CD4-positive, alpha-beta T cell treated with Interferon alpha-2 for 1 hour (primary cell): Measurements from ENCODE around the gene UFD1.

Source experiments
- DNase-seq, 2 donors: peaks; one replicate each; pipeline ENCODE4 v3.0.0-alpha.2; 2020 to 2022

UFD1 gene, protein sequence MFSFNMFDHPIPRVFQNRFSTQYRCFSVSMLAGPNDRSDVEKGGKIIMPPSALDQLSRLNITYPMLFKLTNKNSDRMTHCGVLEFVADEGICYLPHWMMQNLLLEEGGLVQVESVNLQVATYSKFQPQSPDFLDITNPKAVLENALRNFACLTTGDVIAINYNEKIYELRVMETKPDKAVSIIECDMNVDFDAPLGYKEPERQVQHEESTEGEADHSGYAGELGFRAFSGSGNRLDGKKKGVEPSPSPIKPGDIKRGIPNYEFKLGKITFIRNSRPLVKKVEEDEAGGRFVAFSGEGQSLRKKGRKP

DNA sequence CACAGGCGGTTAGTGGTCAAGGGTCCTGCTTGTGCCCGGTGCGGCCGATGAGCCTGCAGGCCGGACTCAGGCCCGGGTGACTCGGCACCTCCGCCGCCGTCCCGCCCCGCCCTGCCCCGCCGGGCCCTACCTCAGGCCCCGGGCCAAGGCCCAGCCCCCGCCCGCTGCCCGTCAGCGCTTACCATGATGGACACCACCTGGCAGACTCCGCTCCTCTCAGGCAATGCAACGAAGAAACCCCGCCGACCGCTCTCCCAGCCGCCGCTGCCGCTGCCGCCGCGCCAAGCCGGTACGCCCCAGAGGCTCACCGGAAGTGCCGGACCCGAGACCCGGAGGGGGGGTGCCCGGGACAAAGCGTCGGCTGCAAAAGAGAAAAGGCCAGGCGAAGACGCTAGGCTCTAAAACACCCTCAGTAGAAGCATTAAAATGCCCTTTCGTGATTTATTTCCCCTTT, at the start of gene UFD1:
Gene UFD1, minus strand, starts transcription at position 293 of the 454 bp plus-strand sequence. Its CDS starts 108 bp downstream, at position 185.
- DNase-seq = peak; percentile 81 to 88

DNA sequence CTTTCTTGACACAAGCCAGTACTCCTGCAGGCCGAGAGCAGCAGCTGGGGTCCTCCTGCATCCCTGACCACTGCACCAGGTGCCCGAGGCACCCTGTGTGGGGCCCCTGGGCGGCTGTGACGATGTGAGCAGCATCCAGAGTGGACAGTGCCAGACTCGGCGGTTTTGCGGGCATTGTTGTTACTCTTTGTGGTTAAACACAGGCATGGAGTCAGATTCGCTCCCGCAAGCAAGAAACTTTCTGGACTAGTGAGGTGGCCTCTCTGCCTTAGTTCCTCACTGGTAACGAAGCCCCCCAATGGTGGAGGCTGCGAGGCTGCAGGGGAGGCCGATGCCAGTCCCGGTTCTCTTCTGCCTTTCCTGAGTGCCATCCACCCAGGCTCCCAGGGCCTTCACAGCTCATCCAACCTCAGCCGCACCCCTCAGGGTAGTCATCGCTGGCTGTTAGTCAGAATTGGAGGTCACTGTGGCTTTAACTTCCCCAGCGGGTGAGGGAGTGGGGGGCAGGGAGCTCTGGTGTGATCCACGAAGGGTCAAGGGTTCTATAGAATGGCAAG, 48.9 kb upstream of the UFD1 start:
- DNase-seq = no peak

DNA sequence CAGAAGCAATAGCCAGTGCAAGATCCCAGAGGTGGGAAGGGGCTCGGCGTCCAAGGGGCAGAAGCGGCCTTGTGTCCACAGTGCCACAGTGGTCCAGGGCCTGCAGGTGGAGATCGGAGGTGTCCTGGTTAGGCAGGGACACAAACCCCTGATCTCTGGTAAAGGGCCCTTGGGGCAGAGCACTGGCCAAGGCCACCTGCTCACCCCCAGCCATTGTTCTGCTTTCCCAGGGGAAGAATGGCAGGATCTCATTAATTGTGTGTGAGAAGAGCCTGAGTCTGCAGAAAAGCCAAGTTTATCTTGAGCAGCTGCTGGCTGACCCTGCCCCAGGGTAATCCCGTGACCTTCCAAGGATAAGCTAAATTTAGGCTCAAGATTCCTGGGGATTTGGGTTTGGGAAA, 48.3 kb upstream of the UFD1 start:
- DNase-seq = no peak

DNA sequence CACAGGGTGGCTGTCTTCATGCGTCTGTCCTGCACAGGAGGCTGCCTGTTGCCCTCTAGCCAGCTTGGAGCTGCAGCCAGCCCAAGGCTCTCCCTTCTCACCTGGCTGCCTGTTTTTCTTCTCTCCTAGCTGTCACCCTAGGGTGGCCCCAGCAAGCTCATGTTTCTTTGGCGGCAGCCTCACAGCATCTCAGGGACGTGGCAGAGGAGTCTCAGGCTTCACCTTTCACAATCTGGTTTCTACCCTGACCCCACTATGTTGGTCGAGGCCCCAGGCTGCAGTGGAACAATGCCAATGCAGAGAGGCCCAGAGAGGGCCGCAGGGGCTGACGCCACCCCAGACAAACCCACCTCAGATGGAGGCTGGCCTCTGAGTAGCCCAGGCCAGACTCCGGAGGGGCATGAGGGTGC, 47.7 kb upstream of the UFD1 start:
- no peak for DNase-seq

DNA sequence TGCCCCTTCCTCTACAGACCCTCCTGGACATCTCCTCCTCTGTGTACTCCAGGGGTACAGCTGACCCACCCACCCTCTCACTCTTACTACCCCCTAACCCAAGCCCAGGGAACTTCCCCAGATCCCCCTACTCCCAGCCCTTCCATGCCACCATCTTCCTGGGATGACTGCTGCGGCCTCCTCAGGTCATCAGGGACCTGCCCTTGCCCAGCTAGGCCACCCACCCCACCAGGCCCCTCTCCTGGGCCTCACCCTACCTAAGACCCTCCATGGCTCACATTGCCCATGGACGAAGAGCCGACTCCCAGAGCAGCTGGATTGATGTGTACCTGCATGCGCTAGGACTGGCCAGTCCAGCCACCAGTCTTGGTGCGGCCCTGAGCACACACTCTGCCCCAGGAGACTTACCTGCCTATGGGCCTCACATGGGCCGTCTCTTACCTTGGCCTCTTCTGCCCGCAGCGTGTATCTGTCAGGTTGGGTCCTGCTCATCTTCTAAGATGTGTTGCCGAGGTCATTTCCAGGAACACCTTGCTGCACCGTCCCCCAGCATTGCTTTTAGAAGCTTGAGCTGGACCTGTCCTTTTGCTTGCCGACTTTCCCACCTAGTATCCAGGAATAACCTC, 47.2 kb upstream of the UFD1 start:
- no peak for DNase-seq

DNA sequence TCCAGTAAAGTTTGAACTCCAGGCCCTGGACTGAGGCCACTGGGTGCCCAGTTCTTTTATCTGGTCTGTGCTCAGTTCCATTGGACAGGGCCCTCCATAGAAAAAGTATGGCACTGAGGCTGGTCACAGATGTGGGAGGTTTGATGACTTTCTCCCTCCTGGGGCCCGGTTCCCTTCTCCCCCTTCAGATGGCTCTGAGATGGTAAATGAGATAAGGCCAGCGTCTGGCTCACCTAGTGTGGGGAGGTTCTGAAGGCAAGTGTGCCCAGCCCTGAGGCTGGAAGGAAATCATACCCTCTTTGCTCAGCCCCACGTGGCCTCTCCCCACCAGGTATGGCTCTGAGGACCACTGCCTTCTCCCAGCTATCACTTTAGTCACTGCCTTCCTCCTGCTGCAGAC, 46.7 kb upstream of the UFD1 start:
- no peak for DNase-seq

DNA sequence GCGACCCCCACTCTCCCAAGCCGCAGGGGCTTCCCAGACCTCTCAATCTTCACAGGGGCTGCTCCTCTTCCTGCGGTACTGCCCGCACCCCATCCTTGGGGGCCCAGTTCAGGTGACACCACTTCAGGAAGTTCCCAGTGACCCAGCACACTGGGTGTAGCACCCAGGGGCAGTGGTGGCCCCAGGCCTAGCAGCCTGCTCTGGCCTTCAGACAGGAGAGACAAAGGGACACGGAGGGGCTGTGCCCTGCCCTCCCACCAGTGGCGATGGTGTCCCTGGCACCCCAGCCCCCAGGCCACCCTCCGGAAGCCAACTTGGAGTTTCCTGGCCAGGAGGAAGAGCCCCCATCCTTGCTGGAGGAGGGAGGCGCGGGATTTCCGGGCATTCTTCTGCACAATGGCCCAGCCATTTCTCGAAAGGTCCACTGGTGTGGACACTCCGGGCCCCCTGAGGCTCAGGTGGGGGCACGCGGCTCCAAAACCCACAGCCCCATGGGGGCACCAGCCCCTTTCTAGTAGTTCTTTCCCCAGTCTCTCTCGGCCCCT, 46.2 kb upstream of the UFD1 start:
- no peak for DNase-seq

DNA sequence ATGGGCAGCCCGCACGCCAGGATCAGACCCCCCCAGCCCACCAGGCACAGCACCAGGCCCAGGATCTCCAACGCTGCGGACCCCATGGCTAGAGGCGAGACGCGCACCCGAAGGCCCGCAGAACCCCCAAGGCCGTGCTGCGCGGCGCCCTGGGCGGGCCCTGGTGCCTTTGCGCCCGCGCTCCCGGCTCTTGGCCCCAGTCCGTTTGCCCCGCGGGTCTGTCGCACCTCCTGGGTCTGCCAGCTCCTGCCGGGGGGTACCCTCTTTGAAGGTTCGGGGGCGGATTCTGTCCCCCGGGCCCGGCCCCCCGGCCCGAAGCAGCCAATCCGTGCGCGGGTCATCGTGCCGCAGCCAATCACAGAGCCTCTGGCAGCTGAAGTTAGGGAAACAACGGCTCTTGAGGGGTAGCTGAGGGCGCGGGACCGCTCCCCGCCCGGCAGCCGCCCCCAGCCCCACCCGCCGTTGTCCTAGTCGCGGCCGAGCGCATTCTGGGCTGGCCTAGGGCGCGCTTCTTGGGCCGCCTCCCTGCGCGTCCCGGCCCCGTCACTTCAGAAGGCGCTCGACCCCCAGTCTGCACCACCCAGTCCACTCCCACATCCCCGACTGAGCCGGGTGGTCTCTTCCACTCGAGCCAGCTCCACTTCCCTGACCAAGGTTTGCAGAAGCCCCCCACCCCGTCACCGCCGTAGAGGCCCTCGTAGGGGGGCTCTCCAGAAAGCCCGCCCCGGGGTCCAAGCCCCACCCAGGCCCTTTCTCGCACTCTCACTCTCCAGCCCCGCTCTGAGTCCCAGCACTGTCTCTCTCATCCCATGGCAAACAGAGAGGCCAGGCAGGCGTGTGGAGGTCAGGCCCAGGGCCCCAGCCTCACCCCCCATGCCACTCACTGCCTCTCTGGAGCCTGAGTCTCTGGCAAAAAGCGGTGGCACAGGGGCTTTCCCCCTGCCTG, 45.5 kb upstream of the UFD1 start, which contains the start of gene CLDN5:
Gene CLDN5, minus strand, starts transcription at position 241 of the 946 bp plus-strand sequence. Its CDS starts 155 bp downstream, at position 86.
- DNase-seq = no peak

DNA sequence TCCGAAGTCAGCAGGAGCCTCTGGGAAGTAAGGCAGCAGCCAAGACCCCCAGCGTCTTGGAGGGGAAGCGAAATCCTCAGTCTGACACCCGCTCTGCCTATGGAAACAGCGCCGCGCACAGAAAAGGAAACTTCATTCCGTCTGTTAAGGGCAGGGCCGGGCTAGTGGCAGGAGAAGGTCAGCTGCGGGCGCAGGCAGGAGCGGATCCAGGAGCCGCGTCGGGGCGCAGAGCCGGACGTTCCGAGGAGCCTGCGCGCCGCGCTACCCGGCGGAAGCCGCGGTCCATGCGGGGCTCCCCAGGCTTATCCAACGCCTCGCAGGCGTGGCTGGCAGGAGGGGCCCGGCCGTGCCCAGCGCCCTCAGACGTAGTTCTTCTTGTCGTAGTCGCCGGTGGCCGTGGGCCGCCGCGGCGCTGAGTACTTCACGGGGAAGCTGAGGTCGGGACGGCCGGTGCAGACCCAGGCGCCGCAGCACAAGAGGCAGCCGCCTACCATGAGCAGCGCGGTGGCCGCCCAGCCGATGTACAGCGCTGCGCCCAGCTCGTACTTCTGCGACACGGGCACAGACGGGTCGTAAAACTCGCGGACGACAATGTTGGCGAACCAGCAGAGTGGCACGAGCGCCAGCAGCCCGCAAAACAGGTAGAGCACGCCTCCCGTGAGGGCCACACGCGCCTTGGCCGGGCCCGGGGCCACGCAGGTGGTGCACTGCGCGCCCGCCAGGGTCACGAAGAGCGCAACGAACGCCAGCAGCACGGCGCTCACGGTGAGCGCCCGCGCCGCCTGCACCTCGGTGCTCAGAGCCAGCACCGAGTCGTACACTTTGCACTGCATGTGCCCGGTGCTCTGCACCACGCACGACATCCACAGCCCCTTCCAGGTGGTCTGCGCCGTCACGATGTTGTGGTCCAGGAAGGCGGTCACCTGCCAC, 44.5 kb upstream of the UFD1 start:
- no peak for DNase-seq

DNA sequence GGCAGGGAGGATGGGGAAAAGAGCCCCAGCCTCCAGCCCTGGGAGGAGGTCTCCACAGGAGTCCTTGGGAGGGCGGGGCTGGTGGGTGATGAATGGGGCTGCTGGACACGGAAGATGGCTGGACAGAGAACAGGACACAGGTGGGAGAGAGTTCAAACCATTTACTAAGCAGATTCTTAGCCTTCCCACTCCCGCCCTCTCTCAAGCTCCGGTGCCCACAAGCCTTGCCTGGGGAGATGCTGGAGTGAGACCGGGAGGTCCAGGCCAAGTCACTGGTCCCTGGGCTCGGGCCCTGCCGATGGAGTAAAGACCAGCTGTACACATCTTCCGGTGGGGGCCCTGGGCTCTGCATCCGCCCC, 43.9 kb upstream of the UFD1 start:
- DNase-seq = no peak

DNA sequence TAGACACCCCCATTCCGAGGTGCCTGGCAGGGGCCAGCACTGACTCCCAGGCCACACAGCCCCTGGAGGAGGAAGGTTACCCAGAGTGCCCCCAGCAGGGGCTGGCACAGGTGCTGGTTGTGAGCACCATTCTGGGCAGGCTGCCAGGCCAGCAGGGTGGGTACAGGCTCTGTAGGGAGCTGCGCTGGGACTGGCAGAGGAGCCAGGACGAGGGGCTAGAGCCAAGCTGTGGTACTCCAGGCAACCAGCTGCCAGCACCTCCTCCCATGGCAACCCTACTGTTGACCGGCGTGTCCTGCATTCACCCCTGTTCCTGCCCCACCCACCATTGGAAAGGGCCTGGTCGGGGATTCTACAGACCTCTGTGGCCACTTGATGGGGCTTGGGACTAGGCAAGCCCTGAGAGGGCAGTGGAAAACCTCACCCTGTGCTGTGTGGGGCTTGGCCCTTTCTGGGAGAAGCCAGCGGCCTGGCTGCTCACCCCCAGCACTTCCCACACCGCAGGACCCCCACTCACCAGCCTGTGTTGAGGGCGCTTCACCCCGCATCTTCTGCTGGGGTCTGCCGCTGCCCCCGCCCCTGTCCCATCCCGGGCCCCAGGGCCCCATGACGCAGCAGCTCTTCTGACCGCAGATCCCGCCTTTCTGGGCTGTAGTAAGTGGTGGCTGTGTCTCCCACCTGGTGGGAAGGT, 43.3 kb upstream of the UFD1 start:
- DNase-seq = no peak

DNA sequence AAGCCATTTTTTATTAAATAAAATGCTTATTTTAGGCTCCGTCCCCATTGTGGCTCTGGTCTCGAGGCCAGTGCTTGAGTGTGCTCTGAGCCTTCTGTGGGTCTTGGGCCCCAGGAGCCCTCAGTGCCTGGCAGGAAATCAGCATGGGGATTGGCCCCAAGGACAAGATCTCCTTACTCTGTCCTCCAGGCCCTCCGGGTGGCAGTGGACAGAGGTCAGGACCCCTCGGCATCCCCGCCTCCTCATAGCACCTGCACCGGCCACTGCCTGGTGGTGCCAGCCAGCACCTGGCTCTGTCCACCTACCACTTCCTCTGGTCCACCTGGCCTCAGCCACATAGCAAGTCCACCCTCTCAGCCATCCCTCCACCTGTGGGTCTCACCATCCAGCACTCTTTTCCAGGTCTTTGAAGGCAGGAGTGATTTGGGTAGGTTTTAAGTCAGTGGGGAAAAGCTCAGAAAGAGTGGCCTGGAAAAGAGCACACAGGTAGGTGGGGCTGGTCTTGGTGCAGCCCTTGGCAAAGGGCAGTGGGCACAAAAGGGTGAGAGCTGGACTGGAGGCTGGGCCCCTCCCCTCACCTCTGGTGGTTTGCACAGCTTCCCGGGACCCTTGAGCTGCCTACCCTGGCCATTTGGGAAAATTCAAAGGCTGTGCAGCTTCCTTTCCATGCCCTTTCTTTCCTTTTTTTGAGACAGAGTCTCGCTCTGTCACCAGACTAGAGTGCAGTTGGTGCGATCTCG, 41.7 kb upstream of the UFD1 start:
- no peak for DNase-seq

DNA sequence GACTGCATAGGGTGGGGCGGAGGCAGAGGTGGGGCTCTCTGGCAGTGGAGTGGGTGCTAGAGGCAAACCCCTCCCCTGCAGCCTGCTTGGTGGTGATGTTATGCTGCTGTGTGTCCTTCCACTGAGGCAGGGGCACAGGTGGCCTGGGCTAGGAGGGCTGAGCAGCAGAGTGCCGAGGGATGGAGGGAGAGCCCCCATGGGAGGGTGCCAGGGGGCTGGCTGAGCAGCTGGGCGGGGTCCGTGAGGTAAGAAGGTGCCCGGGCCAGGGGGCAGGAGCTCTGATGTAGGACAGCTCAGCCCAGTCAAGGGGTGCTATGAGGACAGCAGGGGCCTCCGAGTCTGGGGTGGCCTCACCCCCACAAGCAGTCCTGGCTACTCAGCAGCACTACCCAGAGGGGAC, 41.0 kb upstream of the UFD1 start:
- DNase-seq = no peak

DNA sequence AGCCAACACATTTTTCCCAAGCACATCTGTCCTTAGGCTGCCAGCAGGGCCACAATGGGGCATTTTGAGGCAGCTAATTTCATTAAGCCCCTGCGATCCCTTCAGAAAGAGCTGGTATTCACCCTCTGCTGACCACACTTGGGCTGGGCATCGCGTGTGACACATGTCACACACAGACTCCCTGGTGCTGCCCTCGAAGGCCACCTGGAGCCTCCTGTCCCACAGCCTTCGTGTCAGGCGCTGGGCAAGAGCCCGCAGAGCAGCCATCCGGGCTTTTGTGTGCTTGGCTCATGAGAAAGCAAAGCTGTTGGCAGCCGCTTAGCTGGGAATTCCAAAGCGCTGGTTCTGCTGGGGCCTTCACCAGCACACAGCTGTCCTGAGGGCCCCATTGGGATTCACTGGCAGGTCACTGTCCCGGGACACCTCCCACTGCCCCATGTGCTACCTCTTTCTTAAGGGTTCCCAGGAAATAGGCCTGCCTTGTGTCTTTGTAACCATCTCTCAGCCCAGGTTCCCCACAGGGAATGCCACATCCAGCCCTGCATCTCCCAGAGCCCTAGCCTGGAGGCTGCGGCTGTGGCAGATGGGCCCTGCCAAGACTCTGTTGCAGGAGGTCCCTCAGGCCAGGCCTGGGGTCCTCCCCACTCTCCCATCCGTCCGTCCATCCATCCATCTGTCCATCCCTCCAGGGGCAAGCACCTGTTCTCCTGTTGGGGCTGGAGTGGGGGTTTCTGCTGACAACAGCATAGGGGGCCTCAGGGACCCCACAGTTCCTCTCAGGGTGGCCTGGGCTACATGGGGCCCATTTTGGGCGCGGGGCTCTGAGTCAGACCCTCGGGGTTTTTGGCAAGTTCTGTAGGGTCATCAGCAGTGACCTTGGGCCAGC, 40.3 kb upstream of the UFD1 start:
- DNase-seq = no peak

DNA sequence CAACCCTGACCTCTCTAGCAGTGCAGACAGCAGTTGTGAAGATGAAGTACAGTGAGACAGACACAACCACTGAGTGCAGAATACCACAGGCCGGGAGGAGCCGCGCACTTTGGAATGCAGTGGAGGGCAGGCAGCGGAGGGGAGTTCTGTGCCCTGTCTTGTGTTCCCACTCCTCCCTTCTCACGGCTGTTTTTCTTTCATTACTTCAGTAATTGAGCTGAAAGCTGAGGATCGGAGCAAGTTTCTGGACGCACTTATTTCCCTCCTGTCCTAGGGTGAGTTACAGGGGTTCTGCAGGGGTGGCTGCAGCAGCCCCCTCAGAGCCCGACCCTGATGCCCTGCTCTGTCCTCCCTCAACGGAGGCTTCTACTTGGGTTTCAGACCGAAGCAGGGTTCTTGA, 39.6 kb upstream of the UFD1 start:
- DNase-seq = no peak

DNA sequence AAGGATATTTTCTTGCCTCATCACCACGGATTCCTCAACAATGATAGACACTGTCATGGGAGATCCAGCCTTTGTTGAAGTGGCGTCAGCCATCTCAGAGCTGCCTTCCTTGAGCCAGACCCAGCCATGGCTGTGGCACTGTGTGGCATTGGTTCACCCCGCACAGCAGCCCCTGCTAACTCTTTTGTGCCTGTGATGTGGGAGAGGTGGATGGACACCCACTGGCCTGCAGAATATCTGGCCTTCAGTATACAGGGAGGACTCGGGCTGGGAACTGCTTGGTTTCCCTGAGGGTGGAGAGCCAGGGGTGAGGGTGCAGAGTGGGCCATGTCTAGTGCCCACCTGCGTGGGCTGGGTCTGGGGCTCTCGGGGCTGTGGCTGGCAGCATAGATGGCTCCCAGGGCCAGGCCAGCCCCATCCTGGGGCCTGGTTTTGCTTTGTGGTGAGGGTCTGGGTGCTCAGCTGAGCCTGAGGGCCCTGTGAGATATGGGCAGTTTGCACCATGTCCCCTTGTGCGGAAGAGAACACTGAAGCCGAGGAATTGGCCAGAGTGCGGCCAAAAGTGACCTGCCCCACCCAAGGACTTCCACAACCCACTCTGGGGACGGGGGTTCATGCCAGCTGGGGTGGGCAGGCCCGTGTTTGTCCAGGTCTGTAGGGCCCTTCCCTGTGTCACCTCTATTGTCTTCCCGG, 39.1 kb upstream of the UFD1 start:
- DNase-seq = no peak

DNA sequence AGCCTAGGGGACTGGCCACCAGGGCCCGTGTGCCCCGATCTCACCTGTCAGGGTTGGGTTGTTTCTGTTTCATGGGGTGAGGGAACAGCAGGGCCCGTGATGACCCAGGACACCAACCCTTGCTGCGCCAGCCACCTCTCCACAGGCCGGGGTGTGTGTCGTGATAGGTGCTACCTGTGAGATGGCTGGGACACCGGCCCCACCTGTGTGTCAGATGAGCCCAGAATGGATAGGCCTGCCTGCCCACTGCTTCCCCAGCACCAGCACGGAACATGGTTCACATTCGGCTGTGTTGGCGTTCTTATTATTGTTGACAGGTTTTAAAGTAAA, 38.1 kb upstream of the UFD1 start:
- no peak for DNase-seq

DNA sequence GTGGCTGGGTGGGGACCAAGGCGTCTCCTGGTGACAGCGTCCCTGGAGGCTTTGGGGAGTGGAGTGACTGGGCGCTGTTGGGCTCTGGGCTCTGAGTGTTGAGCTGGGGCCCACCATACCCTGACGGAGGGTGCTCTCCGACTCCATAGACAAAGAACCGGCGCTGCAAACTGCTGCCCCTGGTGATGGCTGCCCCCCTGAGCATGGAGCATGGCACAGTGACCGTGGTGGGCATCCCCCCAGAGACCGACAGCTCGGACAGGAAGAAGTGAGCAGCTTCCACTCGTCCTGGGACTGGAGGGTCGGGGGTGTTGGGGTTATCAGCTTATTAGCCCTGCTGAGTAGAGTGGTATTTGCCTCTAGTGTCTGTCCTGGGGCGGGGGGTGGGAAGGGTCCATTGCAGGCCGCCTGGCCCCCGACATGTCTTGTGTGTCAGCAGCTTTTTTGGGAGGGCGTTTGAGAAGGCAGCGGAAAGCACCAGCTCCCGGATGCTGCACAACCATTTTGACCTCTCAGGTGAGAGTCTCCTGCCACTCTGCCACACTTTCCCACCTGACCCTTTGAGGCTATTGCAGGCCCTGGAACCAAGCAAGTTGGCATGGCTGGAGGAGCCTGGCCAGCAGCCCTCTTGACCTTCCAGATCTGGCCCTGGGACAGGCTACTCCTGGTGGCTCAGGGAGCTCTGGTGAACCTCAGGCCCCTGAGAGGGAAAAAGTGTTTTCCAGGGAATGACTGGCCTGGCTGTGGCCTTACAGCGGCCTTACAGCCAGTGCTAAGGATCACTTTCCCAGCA, 37.6 kb upstream of the UFD1 start:
- no peak for DNase-seq
